Fibroblast of lung (primary cell): ENCODE data around the gene YIPF5. TPM values are rescaled to one million over a fixed set of nuclear protein-coding genes. Genes with fewer than 3 reads are reported as not detected.

Experiments
- DNase-seq, 2 donors: peaks; one replicate each; pipeline versions ENCODE4 v3.0.0 to v3.0.0-alpha.2; 2010; ENCODE audit warnings: low read depth in 2 of 2
- H2AFZ ChIP-seq: 2 replicates; pipeline ENCODE4 v1.5.1; 2012; ENCODE audit warnings: low read length, control low read depth, inconsistent platforms
- H3K27ac ChIP-seq: 2 replicates; pipeline ENCODE4 v1.5.1; 2011; ENCODE audit warnings: low read length, control low read depth; ENCODE audit not compliant: insufficient read depth
- H3K27me3 ChIP-seq: 2 replicates; pipeline ENCODE4 v1.5.1; 2011; ENCODE audit warnings: mild to moderate bottlenecking, low read length; ENCODE audit not compliant: control insufficient read depth, insufficient read depth
- H3K36me3 ChIP-seq: 2 replicates; pipeline ENCODE4 v1.5.1; 2011; ENCODE audit warnings: low read length; ENCODE audit not compliant: control insufficient read depth, insufficient read depth
- H3K4me1 ChIP-seq: 2 replicates; pipeline ENCODE4 v1.5.1; 2011; ENCODE audit warnings: low read length; ENCODE audit not compliant: control insufficient read depth, insufficient read depth; ENCODE audit errors: extremely low read depth
- H3K4me2 ChIP-seq: 2 replicates; pipeline ENCODE4 v1.5.1; 2011; ENCODE audit warnings: low read length, control low read depth; ENCODE audit not compliant: insufficient read depth; ENCODE audit errors: extremely low read depth
- H3K4me3 ChIP-seq, 4 experiments: fragments of 200-600 bp in 1 of 4; sonication (generic) in 1 of 4; replicated peaks in 1 of 4; 2 replicates each; pipeline ENCODE4 v1.5.1; 2011 to 2016; ENCODE audit warnings: low read length in 4 of 4, low read depth in 3 of 4, mild to moderate bottlenecking in 3 of 4, control low read depth in 2 of 4, inconsistent platforms in 1 of 4, mixed read lengths in 1 of 4; ENCODE audit not compliant: insufficient read depth in 1 of 4; ENCODE audit errors: control extremely low read depth in 1 of 4
- H3K79me2 ChIP-seq: 2 replicates; pipeline ENCODE4 v1.5.1; 2012; ENCODE audit warnings: mild to moderate bottlenecking, low read length, inconsistent platforms; ENCODE audit not compliant: control insufficient read depth, insufficient read depth
- H3K9ac ChIP-seq: 2 replicates; pipeline ENCODE4 v1.5.1; 2011; ENCODE audit warnings: mild to moderate bottlenecking, low read length, control low read depth; ENCODE audit not compliant: insufficient read depth
- H3K9me3 ChIP-seq: 2 replicates; pipeline ENCODE4 v1.5.1; 2012; ENCODE audit warnings: low read depth, low read length; ENCODE audit not compliant: control insufficient read depth, insufficient read depth
- H4K20me1 ChIP-seq: 2 replicates; pipeline ENCODE4 v1.5.1; 2011; ENCODE audit warnings: low read length; ENCODE audit not compliant: control insufficient read depth, insufficient read depth; ENCODE audit errors: extremely low read depth
- CTCF ChIP-seq, 2 donors: IDR thresholded peaks in 1 of 2; conservative IDR thresholded peaks in 1 of 2; 1 replicate in 1 of 2; 2 replicates in 1 of 2; pipeline ENCODE4 v1.5.1; 2011 to 2012; ENCODE audit warnings: low read length in 2 of 2, control low read depth in 1 of 2, inconsistent platforms in 1 of 2, low read depth in 1 of 2, mild to moderate bottlenecking in 1 of 2
- EZH2 ChIP-seq: IDR thresholded peaks from 2 replicates; pipeline ENCODE4 v1.5.1; 2012; ENCODE audit warnings: low read length, control low read depth, mild to moderate bottlenecking; ENCODE audit errors: missing control alignments
- polyA plus RNA-seq, 2 donors: library from polyadenylated mRNA; depleted of rRNA in 1 of 2; stranded (reverse) in 1 of 2; unstranded in 1 of 2; fragments of >200 nt; gene quantifications; 2 replicates each; pipeline ENCODE4 v1.2.1, GENCODE V29; 2011 to 2012; ENCODE audit warnings: missing spikeins in 1 of 2
- total RNA-seq: library from RNA; depleted of rRNA; stranded (reverse); fragments of >200 nt; gene quantifications from 2 replicates; pipeline ENCODE4 v1.2.1, GENCODE V29; 2014

Gene YIPF5
- total and polyA plus RNA-seq, 2 donors (not counting 1 experiment from before 2014, with no cell fraction given) = 83.2 to 175 TPM

GRCh38 chr5:144126707-144127106 lies 43.8 kb downstream of the YIPF5 start:
- H3K27me3 ChIP-seq = no peaks in the 10 kb centered on the region
- DNase-seq = no peak
- H3K4me2 ChIP-seq = no peak overlapping the region
- H3K4me1 ChIP-seq = peaks cover 3% of the 10 kb centered on the region
- no peak overlapping the region for H3K9ac ChIP-seq
- no peaks in the 10 kb centered on the region for H4K20me1 ChIP-seq
- no peaks in the 10 kb centered on the region for H3K9me3 ChIP-seq
- H3K27ac ChIP-seq = no peak overlapping the region
- H3K4me3 ChIP-seq = no peak overlapping the region
- H2AFZ ChIP-seq = no peak overlapping the region
- H3K36me3 ChIP-seq = no peaks in the 10 kb centered on the region
- H3K79me2 ChIP-seq = no peaks in the 10 kb centered on the region
- TF ChIP-seq CTCF (conservative IDR thresholded peaks at IDR 0.05 in 1 of 2, IDR thresholded peaks at IDR 0.05 in 1 of 2; ENCODE audit: low read depth in 1 of 2, low read length in 2 of 2) (no peak), EZH2 (no peak)

- Histone ChIP-seq H4K20me1 (no peaks in the 10 kb centered on the region), H3K4me2 (no peak overlapping the region), H3K27me3 (no peaks in the 10 kb centered on the region), H3K79me2 (no peaks in the 10 kb centered on the region), H3K9ac (no peak overlapping the region), H3K4me1 (peaks cover 3% of the 10 kb centered on the region), H2AFZ (peak overlapping the region; percentile 15), H3K27ac (no peak overlapping the region), H3K4me3 (no peak overlapping the region), H3K36me3 (no peaks in the 10 kb centered on the region), H3K9me3 (no peaks in the 10 kb centered on the region)
- peak; percentile 27 to 71 for DNase-seq
- TF ChIP-seq CTCF (conservative IDR thresholded peaks at IDR 0.05 in 1 of 2, IDR thresholded peaks at IDR 0.05 in 1 of 2; ENCODE audit: low read depth in 1 of 2, low read length in 2 of 2) = no peak
- TF ChIP-seq EZH2 = no peak
These were observed 45.2 kb downstream of the YIPF5 start for GRCh38 chr5:144125163-144125726.

GRCh38 chr5:144122641-144123040 lies 47.8 kb downstream of the YIPF5 start:
- Histone ChIP-seq H3K27ac (no peak overlapping the region), H3K79me2 (no peaks in the 10 kb centered on the region), H3K9me3 (no peaks in the 10 kb centered on the region), H2AFZ (no peak overlapping the region), H3K9ac (no peak overlapping the region), H3K4me2 (no peak overlapping the region), H4K20me1 (no peaks in the 10 kb centered on the region), H3K4me1 (peaks cover 3% of the 10 kb centered on the region), H3K4me3 (no peak overlapping the region), H3K36me3 (no peaks in the 10 kb centered on the region), H3K27me3 (no peaks in the 10 kb centered on the region)
- TF ChIP-seq EZH2 = no peak
- TF ChIP-seq CTCF (conservative IDR thresholded peaks at IDR 0.05 in 1 of 2, IDR thresholded peaks at IDR 0.05 in 1 of 2; ENCODE audit: low read depth in 1 of 2, low read length in 2 of 2) = no peak
- DNase-seq = no peak
